ENCODE measurements around the gene AIFM3. TPM values are rescaled to one million over a fixed set of nuclear protein-coding genes. Genes with fewer than 3 reads are reported as not detected.

The AIFM3 gene
- total and polyA plus RNA-seq, 7 donors, result 0.25 to 0.77 (median 0.53) TPM

DNA sequence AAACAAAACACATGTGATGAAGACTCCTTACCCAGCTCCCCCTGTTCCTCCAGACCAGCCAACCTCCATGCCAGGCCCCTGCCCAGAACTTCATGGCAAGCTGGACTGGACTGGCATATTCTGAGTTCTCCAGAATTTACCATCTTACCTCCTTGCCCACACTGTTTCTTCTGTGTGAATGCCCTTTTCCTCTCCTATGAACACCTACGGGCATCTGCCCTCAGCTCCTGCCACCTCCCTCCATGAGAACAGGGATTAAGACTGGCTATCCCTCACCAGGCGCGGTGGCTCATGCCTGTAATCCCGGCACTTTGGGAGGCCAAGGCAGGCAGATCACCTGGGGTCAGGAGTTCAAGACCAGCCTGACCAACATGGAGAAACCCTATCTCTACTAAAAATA, 6.4 kb upstream of the AIFM3 start:
- intact Hi-C loops (cut with DNase I), result no loop called here
- TF ChIP-seq, protein P1, sequence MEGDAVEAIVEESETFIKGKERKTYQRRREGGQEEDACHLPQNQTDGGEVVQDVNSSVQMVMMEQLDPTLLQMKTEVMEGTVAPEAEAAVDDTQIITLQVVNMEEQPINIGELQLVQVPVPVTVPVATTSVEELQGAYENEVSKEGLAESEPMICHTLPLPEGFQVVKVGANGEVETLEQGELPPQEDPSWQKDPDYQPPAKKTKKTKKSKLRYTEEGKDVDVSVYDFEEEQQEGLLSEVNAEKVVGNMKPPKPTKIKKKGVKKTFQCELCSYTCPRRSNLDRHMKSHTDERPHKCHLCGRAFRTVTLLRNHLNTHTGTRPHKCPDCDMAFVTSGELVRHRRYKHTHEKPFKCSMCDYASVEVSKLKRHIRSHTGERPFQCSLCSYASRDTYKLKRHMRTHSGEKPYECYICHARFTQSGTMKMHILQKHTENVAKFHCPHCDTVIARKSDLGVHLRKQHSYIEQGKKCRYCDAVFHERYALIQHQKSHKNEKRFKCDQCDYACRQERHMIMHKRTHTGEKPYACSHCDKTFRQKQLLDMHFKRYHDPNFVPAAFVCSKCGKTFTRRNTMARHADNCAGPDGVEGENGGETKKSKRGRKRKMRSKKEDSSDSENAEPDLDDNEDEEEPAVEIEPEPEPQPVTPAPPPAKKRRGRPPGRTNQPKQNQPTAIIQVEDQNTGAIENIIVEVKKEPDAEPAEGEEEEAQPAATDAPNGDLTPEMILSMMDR (IDR thresholded peaks at IDR 0.05), result no peak
- Histone ChIP-seq H3K27ac (no peak overlapping the region), H3K27me3 (ENCODE audit: insufficient read depth in 3 of 3, low read length in 2 of 3) (peaks cover 0 to 14% (median 5%) of the 10 kb centered on the region in 3 donors), H3K9me3 (no peaks in the 10 kb centered on the region), H3K4me3 (no peak overlapping the region), H3K4me1 (peaks cover 6% of the 10 kb centered on the region), H3K36me3 (ENCODE audit: insufficient read depth in 1 of 2, low read depth in 1 of 2) (peaks cover 0 to 1% of the 10 kb centered on the region in 2 donors)
- ATAC-seq (no peak), DNase-seq (peak in 1 of 2 donors; percentile 38)
- WGBS, 3 donors, result 81 to 88% (median 83%) methylated on average over 4 of the region's 4 CpGs

DNA sequence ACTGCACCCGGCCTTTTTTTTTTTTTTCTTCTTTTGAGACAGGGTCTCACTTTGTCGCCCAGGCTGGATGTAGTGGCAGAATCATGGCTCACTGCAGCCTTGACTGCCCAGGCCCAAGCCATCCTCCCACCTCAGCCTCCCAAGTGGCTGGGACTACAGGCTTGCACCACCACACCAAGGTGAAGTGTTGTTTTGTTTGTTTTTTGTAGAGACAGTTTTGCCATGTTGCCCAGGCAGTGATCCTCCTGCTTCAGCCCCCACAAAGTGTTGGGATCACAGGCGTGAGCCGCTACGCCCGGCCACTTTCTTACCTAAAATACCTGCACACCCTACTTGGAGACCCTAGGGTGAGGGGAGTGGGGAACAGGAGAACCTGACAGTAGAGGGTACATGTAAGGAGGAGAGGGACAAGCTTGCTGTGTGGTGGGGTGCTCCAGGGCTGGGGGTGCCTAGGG, 4.5 kb upstream of the AIFM3 start:
- Histone ChIP-seq H3K27ac (no peak overlapping the region), H3K27me3 (ENCODE audit: insufficient read depth in 3 of 3, low read length in 2 of 3) (peaks cover 0 to 14% (median 5%) of the 10 kb centered on the region in 3 donors), H3K4me3 (no peak overlapping the region), H3K4me1 (peaks cover 6% of the 10 kb centered on the region), H3K9me3 (no peaks in the 10 kb centered on the region), H3K36me3 (ENCODE audit: insufficient read depth in 1 of 2, low read depth in 1 of 2) (no peaks in the 10 kb centered on the region)
- TF ChIP-seq, protein P1 (IDR thresholded peaks at IDR 0.05), result no peak
- no peak for ATAC-seq
- WGBS, 3 donors, result 96 to 99% (median 96%) methylated on average over 5 to 6 of the region's 6 CpGs
- DNase-seq, result peak in 1 of 2 donors; percentile 8
- intact Hi-C loops (cut with DNase I), result no loop called here

DNA sequence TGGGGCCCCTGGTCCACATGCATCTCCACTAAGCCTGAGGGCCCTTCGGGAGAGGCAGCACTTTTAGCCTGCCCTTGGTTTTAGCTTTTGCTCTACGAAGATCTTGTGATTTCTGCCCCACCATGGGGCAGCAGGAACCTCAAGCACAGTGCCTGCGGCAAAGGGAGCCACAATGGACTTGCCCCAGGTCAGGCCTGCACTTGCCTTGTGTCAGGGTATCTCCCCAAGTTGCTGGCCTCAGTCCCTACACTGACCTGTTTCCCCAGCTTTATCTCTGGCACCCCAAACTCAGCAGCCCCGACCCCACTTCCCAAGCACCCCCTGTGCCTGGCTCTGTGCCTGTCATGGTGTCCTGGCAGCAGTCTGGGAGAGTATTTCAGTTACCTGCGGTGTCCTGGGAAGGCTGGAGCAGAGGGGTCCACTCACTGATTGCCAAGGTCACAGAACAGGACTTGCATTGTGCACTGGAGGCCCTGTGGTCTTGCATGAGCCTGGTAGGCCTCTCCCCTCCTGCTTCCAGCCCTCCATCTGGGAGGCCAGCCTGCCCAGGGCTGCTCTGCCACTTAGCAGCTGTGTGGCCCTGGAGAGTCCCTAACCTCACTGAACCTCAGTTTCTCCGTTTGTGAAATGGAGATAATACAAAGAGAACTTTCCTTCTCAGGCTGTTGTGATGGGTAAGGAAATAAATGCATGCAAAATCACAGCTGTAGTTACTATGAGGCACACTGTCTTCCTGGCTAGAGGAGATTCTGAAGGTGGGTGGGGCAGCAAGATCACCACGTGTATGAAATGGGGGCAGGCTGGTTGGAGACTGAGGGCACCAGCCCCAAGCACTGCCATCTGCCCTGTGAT, 3.6 kb upstream of the AIFM3 start:
- ATAC-seq, result no peak
- TF ChIP-seq, protein P1 (IDR thresholded peaks at IDR 0.05), result no peak
- H3K27ac ChIP-seq, result no peak overlapping the region
- H3K4me3 ChIP-seq, result no peak overlapping the region
- H3K36me3 ChIP-seq (ENCODE audit: insufficient read depth in 1 of 2, low read depth in 1 of 2), result no peaks in the 10 kb centered on the region
- DNase-seq, result peak in 1 of 2 donors; percentile 23
- H3K9me3 ChIP-seq, result no peaks in the 10 kb centered on the region
- intact Hi-C loops (cut with DNase I), result no loop called here
- H3K27me3 ChIP-seq (ENCODE audit: insufficient read depth in 3 of 3, low read length in 2 of 3), result peaks cover 0 to 14% (median 5%) of the 10 kb centered on the region in 3 donors
- H3K4me1 ChIP-seq, result peaks cover under 1% of the 10 kb centered on the region
- 73 to 84% (median 80%) methylated on average over 7 of the region's 7 CpGs for WGBS, 3 donors

DNA sequence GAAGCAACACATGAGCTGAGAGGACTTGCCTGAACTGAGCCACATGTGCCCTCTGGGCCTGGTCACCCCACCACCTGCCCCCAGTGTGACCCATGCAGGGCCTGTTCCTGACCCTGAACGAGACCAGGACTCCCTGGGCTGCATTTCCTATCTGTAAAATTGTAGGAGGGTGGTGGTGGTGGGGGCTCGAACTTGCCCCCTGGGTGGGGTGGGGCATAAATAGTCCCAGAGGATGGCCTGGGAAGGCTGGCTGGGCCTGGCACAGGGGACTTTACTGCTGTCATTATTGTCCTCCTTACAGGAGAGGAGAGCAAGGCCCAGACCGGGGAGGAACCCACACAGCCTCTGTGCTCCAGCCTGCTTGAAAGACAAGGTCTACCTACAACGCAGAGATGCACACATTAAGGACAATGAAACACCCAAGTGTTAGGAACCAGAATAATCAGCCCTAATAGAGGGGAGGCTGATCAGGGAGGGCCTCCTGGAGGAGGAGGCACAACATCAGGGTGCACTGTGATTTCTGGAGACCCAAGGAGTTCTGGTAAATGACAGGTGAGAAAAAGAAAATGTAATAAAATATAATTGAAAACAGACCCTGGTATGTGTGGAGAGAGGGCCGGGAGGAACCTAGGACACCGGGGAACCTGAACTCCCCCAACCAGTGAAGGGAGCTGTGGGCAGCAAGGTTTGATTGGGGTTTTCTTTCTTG, 2.8 kb upstream of the AIFM3 start:
- 59 to 64% (median 60%) methylated on average over 6 of the region's 6 CpGs for WGBS, 3 donors
- Histone ChIP-seq H3K27ac (no peak overlapping the region), H3K9me3 (no peaks in the 10 kb centered on the region), H3K27me3 (ENCODE audit: insufficient read depth in 3 of 3, low read length in 2 of 3) (peaks cover 0 to 14% (median 7%) of the 10 kb centered on the region in 3 donors), H3K4me3 (peak overlapping the region; percentile 56), H3K4me1 (no peaks in the 10 kb centered on the region), H3K36me3 (ENCODE audit: insufficient read depth in 1 of 2, low read depth in 1 of 2) (no peaks in the 10 kb centered on the region)
- DNase-seq, result peak in 1 of 2 donors; percentile 44
- intact Hi-C loops (cut with DNase I), result no loop called here
- TF ChIP-seq, protein P1 (IDR thresholded peaks at IDR 0.05), result no peak
- ATAC-seq, result no peak

Measured in psoas muscle (tissue), 8 donors.